OCI-LY7 (cell line): ENCODE measurements around the gene CCHCR1. TPM values are rescaled to one million over a fixed set of nuclear protein-coding genes. Genes with fewer than 3 reads are reported as not detected.

ENCODE experiments used
- BruUV-seq: library from RNA; stranded (reverse); fragments of 400-500 nt; replicated peaks from 2 replicates; lab custom pipeline; 2021; lab: Mats Ljungman, UMichigan
- CTCF ChIA-PET: fragments of 300-600 bp; sonication (Branson Sonifier 250); formaldehyde crosslinking; loops from one replicate; lab custom pipeline; 2022; ENCODE audit warnings: antibody characterized with exemption; ENCODE audit not compliant: unreplicated experiment; lab: Charles Lee
- POLR2A ChIA-PET: fragments of 300-600 bp; sonication (Branson Sonifier 250); formaldehyde crosslinking; loops from one replicate; lab custom pipeline; 2022; ENCODE audit warnings: antibody characterized with exemption; lab: Charles Lee
- DNase-seq: peaks from one replicate; pipeline ENCODE4 v3.0.0-alpha.2; 2015; ENCODE audit warnings: low spot score
- H2AFZ ChIP-seq: fragments of 200-600 bp; sonication (generic), shearing (Covaris generic); 2 replicates; pipeline ENCODE4 v1.6.1; 2014; ENCODE audit warnings: mild to moderate bottlenecking, antibody characterized with exemption, low read length, moderate library complexity
- H3K27ac ChIP-seq: fragments of 200-600 bp; sonication (generic); 2 replicates; pipeline ENCODE4 v1.5.1; 2014; ENCODE audit warnings: mixed run types, low read depth, mild to moderate bottlenecking, moderate library complexity, low read length, inconsistent platforms; ENCODE audit not compliant: poor library complexity, severe bottlenecking
- H3K36me3 ChIP-seq: fragments of 200-600 bp; sonication (generic); 2 replicates; pipeline ENCODE4 v1.6.1; 2014; ENCODE audit warnings: mild to moderate bottlenecking, antibody characterized with exemption, low read length, moderate library complexity, mixed read lengths; ENCODE audit not compliant: insufficient read depth
- H3K4me1 ChIP-seq: fragments of 200-600 bp; sonication (generic); 2 replicates; pipeline ENCODE4 v1.5.1; 2014; ENCODE audit warnings: mild to moderate bottlenecking, low read length; ENCODE audit not compliant: insufficient read depth, poor library complexity, severe bottlenecking
- H3K4me2 ChIP-seq: fragments of 200-600 bp; sonication (generic); 2 replicates; pipeline ENCODE4 v1.6.1; 2014; ENCODE audit warnings: mild to moderate bottlenecking, low read length
- H3K4me3 ChIP-seq: fragments of 200-600 bp; sonication (generic); 2 replicates; pipeline ENCODE4 v1.5.1; 2014; ENCODE audit warnings: mild to moderate bottlenecking, low read depth, low read length; ENCODE audit not compliant: poor library complexity, severe bottlenecking
- H3K79me2 ChIP-seq: fragments of 200-600 bp; sonication (generic); 2 replicates; pipeline ENCODE4 v1.6.1; 2016; ENCODE audit warnings: low read depth, mild to moderate bottlenecking, low read length, moderate library complexity, mixed read lengths; ENCODE audit not compliant: insufficient read depth
- H3K9me2 ChIP-seq: fragments of 200-600 bp; sonication (generic); 2 replicates; pipeline ENCODE4 v1.6.1; 2016; ENCODE audit warnings: mild to moderate bottlenecking, low read length, mixed read lengths; ENCODE audit not compliant: insufficient read depth
- H3K9me3 ChIP-seq: fragments of 200-600 bp; sonication (generic); 2 replicates; pipeline ENCODE4 v1.6.1; 2014; ENCODE audit warnings: mild to moderate bottlenecking, mixed run types, low read length, mixed read lengths
- H4K20me1 ChIP-seq: fragments of 200-600 bp; sonication (generic); 2 replicates; pipeline ENCODE4 v1.6.1; 2014; ENCODE audit warnings: mild to moderate bottlenecking, antibody characterized with exemption, low read length, moderate library complexity, mixed read lengths; ENCODE audit not compliant: insufficient read depth
- CTCF ChIP-seq: fragments of 200-600 bp; sonication (generic); conservative IDR thresholded peaks from 2 replicates; pipeline ENCODE4 v1.5.1; 2014; ENCODE audit warnings: mild to moderate bottlenecking, antibody characterized with exemption, low read length, moderate library complexity, mixed read lengths
- EZH2phosphoT487 ChIP-seq: fragments of 200-600 bp; sonication (generic); IDR thresholded peaks from 2 replicates; pipeline ENCODE4 v1.6.1; 2018; ENCODE audit warnings: low read depth, borderline replicate concordance, mild to moderate bottlenecking, mixed run types, antibody characterized with exemption, low read length, moderate library complexity, mixed read lengths
- intact Hi-C: fragments of 100-400 bp; cut with micrococcal nuclease; formaldehyde crosslinking; loops from one replicate; pipeline ENCODE4 v1.10.0; 2022; ENCODE audit not compliant: unreplicated experiment
- total RNA-seq, 2 experiments: library from RNA; depleted of rRNA in 1 of 2; stranded (reverse); fragments of >200 nt in 1 of 2; shearing (Covaris generic) in 1 of 2; gene quantifications; 2 replicates each; pipeline ENCODE4 v1.2.3, GENCODE V29; 2014 to 2022

Gene CCHCR1
- total RNA-seq, 2 experiments from 2014 or later, result 23.9 to 33.0 TPM

- Histone ChIP-seq H2AFZ (peak within 1 kb of the TSS; percentile 70; the same call in 1 of the 2 replicates), H3K9me2 (no peaks in the 10 kb centered on the region), H3K27ac (peak within 1 kb of the TSS; percentile 60), H3K36me3 (peaks cover 42% of the 10 kb centered on the region), H3K4me3 (peak within 1 kb of the TSS; percentile 88), H3K79me2 (peaks cover 17% of the 10 kb centered on the region; the same call in 1 of the 2 replicates), H3K4me2 (peak within 1 kb of the TSS; percentile 99), H4K20me1 (no peaks in the 10 kb centered on the region), H3K4me1 (peaks cover 22% of the 10 kb centered on the region), H3K9me3 (no peaks in the 10 kb centered on the region)
- DNase-seq, result peak; percentile 97
- TF ChIP-seq CTCF (no peak), EZH2phosphoT487 (no peak)
- no TSS peak for BruUV-seq
- POLR2A ChIA-PET, result interaction anchor here (0.7 to 1.6 kb wide), 6 partner anchors 10 to 40 kb away, joined by 3 to 6 read pairs (median 4); no protein-coding TSS in a partner anchor
- CTCF ChIA-PET, result interaction anchor here (0.5 kb wide), 1 partner anchor 31 kb away, joined by 3 read pairs; no protein-coding TSS in a partner anchor
- intact Hi-C loops, result loop anchor here (1.0 kb wide), 1 partner anchor 32 kb away; no protein-coding TSS in a partner anchor
These were observed 699 bp upstream of the CCHCR1 start, which contains the start of gene TCF19 for GRCh38 chr6:31158140-31158862. Gene TCF19 (plus strand): TSS chr6:31158589. CDS start chr6:31159470, 881 bp downstream.

- intact Hi-C loops, result no loop called here
- no peaks in the 10 kb centered on the region for H3K9me3 ChIP-seq
- DNase-seq, result no peak
- peaks cover 26% of the 10 kb centered on the region for H3K36me3 ChIP-seq
- H4K20me1 ChIP-seq, result no peaks in the 10 kb centered on the region
- BruUV-seq, result no TSS peak
- H3K4me3 ChIP-seq, result no peak overlapping the region
- ChIA-PET POLR2A (interaction anchor here (1.1 kb wide), 1 partner anchor 11 kb away, joined by 4 read pairs; no protein-coding TSS in a partner anchor), CTCF (no interaction called here)
- H3K4me1 ChIP-seq, result peaks cover 17% of the 10 kb centered on the region
- no peaks in the 10 kb centered on the region for H3K9me2 ChIP-seq
- no peak for TF ChIP-seq EZH2phosphoT487
- TF ChIP-seq CTCF, result no peak
- H2AFZ ChIP-seq, result no peak overlapping the region
- H3K27ac ChIP-seq, result no peak overlapping the region
- H3K4me2 ChIP-seq, result peak overlapping the region; percentile 92; the same call in 1 of the 2 replicates
- H3K79me2 ChIP-seq, result peaks cover 17% of the 10 kb centered on the region; the same call in 1 of the 2 replicates
These were observed 961 bp downstream of the CCHCR1 start for GRCh38 chr6:31156641-31157040.

DNA sequence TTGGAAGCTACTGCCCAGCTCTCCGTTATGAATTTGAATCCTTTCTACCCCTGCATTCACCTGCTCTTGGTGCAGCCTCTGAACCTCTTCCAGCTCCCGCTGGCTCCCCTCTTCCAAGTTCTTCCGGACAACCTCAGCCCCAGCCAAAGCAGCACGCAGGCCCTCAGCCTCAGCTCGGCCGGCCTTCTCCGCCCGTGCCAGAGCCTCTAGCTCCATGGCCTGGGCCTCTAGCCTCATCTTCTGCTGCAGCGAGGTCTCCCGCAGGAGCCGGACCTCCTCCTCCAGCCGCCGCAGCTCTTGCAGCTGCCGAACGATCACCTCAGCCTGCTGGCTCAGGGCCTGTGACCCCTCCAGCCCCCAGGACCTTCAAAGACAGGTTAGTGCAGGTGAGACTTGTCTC is 3.2 kb downstream of the CCHCR1 start:
- Histone ChIP-seq H3K27ac (no peak overlapping the region), H2AFZ (no peak overlapping the region), H3K9me2 (no peaks in the 10 kb centered on the region), H3K4me2 (no peak overlapping the region), H3K36me3 (peaks cover 4% of the 10 kb centered on the region), H3K9me3 (no peaks in the 10 kb centered on the region), H3K4me1 (peaks cover 8% of the 10 kb centered on the region), H3K79me2 (peaks cover 8% of the 10 kb centered on the region; the same call in 1 of the 2 replicates), H4K20me1 (no peaks in the 10 kb centered on the region), H3K4me3 (no peak overlapping the region)
- TF ChIP-seq EZH2phosphoT487 (no peak), CTCF (no peak)
- ChIA-PET CTCF (no interaction called here), POLR2A (no interaction called here)
- BruUV-seq, result no TSS peak
- intact Hi-C loops, result no loop called here
- no peak for DNase-seq
